ENCODE data around the gene SPNS1. TPM values are rescaled to one million over a fixed set of nuclear protein-coding genes. Genes with fewer than 3 reads are reported as not detected.
"Not testable (repeated sequence)": the region's sequence is repeated elsewhere in the genome, so short reads cannot be mapped to it uniquely, and the experiment has no call there.

SPNS1 gene
- total RNA-seq, 1 donor from 2014 or later = 14.8 TPM

- DNase-seq = no peak
These were observed 15.9 kb downstream of the SPNS1 start for GRCh38 chr16:28990375-28991040.

GRCh38 chr16:28991687-28992086 lies 17.1 kb downstream of the SPNS1 start:
- DNase-seq = no peak

GRCh38 chr16:28992496-28992895 lies 17.9 kb downstream of the SPNS1 start:
- no peak for DNase-seq

- no peak for DNase-seq
These were observed 24.3 kb downstream of the SPNS1 start for GRCh38 chr16:28998837-28999236.

GRCh38 chr16:28999577-28999976 lies 25.0 kb downstream of the SPNS1 start:
- no peak for DNase-seq

GRCh38 chr16:29000019-29000418 lies 25.4 kb downstream of the SPNS1 start:
- no peak for DNase-seq

- DNase-seq = not testable (repeated sequence)
These were observed 30.0 kb downstream of the SPNS1 start for GRCh38 chr16:29004496-29005139.

- no peak for DNase-seq
These were observed 33.4 kb downstream of the SPNS1 start for GRCh38 chr16:29007730-29008593.

- no peak for DNase-seq
These were observed 34.7 kb downstream of the SPNS1 start for GRCh38 chr16:29009050-29009837.

GRCh38 chr16:29009838-29010166 lies 35.2 kb downstream of the SPNS1 start:
- no peak for DNase-seq

- no peak for DNase-seq
These were observed 36.5 kb downstream of the SPNS1 start for GRCh38 chr16:29011112-29011511.

- no peak for DNase-seq
These were observed 37.3 kb downstream of the SPNS1 start for GRCh38 chr16:29011851-29012250.

- no peak for DNase-seq
These were observed 38.5 kb downstream of the SPNS1 start for GRCh38 chr16:29012913-29013553.

- DNase-seq = no peak
These were observed 40.0 kb downstream of the SPNS1 start for GRCh38 chr16:29014561-29015069.

- no peak for DNase-seq
These were observed 47.6 kb downstream of the SPNS1 start for GRCh38 chr16:29022196-29022595.

GRCh38 chr16:29023279-29024277 lies 49.0 kb downstream of the SPNS1 start:
- DNase-seq = no peak

GRCh38 chr16:29024278-29024677 lies 49.7 kb downstream of the SPNS1 start:
- no peak for DNase-seq

GRCh38 chr16:29025218-29025617 lies 50.6 kb downstream of the SPNS1 start:
- no peak for DNase-seq

- DNase-seq = no peak
These were observed 51.2 kb downstream of the SPNS1 start for GRCh38 chr16:29025735-29026134.

- no peak for DNase-seq
These were observed 54.0 kb downstream of the SPNS1 start for GRCh38 chr16:29028457-29029167.

All from tongue (tissue), 2 donors.